NT2/D1 (cell line): ENCODE data around the gene RHOU.

Experiments used
- YY1 ChIP-seq: IDR thresholded peaks from 2 replicates; pipeline ENCODE4 v1.6.1; 2011; ENCODE audit not compliant: insufficient read length, insufficient read depth
- ZNF274 ChIP-seq: IDR thresholded peaks from 2 replicates; pipeline ENCODE4 v1.6.1; 2011; ENCODE audit warnings: mild to moderate bottlenecking, low read depth, low read length

DNA sequence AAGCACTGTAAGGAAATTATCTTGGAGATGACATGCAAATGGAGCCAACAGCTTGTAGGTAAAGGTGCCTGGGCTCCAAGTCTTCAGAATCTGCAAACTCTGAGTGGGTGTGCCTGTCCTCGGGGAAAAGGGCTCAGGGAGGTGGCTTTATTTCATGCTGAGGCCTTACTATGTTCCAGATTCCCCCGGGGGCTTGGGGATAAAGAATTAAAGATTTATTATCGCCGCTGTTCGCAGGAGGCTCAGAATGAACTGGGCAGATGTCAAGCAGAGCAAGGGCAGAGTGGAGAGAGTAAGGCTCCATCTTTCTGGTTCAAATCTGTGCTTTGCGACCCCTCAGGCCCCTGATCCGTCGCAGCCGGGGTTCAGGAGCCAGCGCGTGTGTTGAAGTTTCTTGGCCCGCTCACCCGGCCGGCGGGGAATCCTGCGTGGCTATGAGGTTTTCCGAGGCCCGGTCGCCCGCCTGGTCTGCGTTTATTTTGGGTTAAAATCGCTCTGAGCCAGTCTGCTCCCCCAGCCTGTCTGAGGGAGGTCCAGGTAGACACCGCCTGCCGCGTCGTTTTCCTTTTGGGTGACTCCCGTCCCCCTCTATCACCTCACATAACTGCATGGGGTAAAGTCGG lies 19.5 kb downstream of the RHOU start:
- TF ChIP-seq ZNF274 (no peak), YY1 (no peak)
